Keratinocyte (primary cell): ENCODE data around the gene PALD1.

Source experiments
- CTCF ChIP-seq, 3 experiments: IDR thresholded peaks in 1 of 3; conservative IDR thresholded peaks in 1 of 3; optimal IDR thresholded peaks in 1 of 3; 2 replicates in 2 of 3; 3 replicates in 1 of 3; pipeline versions ENCODE3 to v1.5.1; 2011; ENCODE audit warnings: low read length in 3 of 3, mild to moderate bottlenecking in 3 of 3, moderate library complexity in 2 of 3, control low read depth in 1 of 3, inconsistent platforms in 1 of 3; ENCODE audit not compliant: insufficient read depth in 2 of 3; ENCODE audit errors: extremely low read depth in 1 of 3
- EZH2 ChIP-seq: IDR thresholded peaks from one replicate; pipeline ENCODE4 v1.6.1; 2012; ENCODE audit warnings: inconsistent platforms, mild to moderate bottlenecking, low read length, moderate library complexity

GRCh38 chr10:70585578-70586169 lies 107.1 kb downstream of the PALD1 start:
- no peak for TF ChIP-seq CTCF (optimal IDR thresholded peaks at IDR 0.05 in 1 of 3, IDR thresholded peaks at IDR 0.05 in 1 of 3, conservative IDR thresholded peaks at IDR 0.05 in 1 of 3; ENCODE audit: extremely low read depth in 1 of 3, insufficient read depth in 2 of 3, low read length in 3 of 3)
- TF ChIP-seq EZH2, result no peak
